HG03565 (cell line): ENCODE measurements around the gene DUSP11.
"Not testable (repeated sequence)": the region's sequence is repeated elsewhere in the genome, so short reads cannot be mapped to it uniquely, and the experiment has no call there.

Source experiments
- ATAC-seq: cut with Tn5 transposase; IDR thresholded peaks from one replicate; pipeline ENCODE4 v1.9.1; 2021; ENCODE audit warnings: mild to moderate bottlenecking, moderate library complexity; ENCODE audit not compliant: unreplicated experiment

Gene DUSP11

DNA sequence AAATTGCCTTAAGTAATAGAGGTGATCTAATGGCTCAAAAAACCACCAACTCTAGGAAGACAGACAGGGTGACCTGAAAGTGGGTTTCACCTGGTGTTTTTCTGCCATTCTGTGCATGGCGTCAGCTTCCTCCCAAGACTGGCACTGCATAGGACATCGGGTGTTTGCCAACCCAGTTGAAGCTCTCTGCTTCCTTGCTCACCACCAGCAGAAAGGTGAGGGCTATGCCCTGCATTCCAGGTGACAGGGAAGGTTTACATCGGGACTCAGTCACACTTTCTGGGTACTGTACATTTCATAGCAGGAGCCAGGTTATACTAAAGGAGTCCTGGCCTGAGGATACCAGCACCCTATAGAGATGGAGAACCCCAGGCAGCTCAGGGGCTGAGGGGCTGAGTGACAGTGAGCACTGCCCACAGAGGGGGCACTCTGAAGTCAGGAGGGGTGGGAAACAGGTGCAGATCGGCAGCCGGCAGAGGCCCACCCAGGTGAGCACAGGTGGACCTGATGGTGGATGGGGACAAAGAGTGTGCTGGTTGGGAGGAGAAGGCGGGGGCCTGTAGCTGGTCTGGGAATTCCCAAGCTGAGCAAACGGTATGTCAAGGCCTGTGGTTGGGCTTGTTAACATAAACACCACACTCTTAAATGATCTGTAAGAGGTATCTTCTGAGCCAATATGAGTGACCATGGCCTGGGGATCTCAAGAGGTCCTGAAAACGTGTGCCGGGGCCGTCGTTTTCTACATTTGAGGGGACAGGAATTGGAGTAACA is 60.9 kb downstream of the DUSP11 start:
- ATAC-seq, result no peak

GRCh38 chr2:73718421-73718820 is 61.5 kb downstream of the DUSP11 start:
- no peak for ATAC-seq

DNA sequence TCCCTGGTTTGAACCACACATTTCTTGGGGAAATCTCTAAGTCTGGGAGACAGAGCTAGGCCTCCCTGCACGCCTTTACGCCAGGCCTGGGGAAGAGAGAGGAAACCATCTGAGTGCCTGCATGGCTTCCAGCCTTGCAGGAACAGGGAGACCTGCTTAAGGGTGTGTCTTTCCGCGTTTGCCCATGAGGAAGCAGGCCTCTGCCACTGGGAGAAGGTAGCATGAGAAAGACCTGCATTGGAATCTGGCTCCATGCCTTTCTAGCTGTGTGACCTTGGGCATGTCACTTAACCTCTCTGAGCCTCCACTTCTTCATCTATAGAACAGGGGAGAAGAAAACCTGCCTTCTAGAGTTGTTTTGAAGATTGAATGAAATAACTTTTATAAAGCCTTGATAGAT is 62.2 kb downstream of the DUSP11 start:
- ATAC-seq, result not testable (repeated sequence)

GRCh38 chr2:73717251-73717606 is 62.7 kb downstream of the DUSP11 start:
- ATAC-seq, result no peak

GRCh38 chr2:73716543-73717250 is 63.2 kb downstream of the DUSP11 start:
- no peak for ATAC-seq

GRCh38 chr2:73714091-73714490 is 65.8 kb downstream of the DUSP11 start:
- ATAC-seq, result no peak
